HG03520 (cell line): Measurements from ENCODE around the gene RFC2.

Source experiments
- ATAC-seq: cut with Tn5 transposase; IDR thresholded peaks from one replicate; pipeline ENCODE4 v1.9.1; 2021; ENCODE audit warnings: mild to moderate bottlenecking, moderate library complexity; ENCODE audit not compliant: unreplicated experiment

Gene RFC2

DNA sequence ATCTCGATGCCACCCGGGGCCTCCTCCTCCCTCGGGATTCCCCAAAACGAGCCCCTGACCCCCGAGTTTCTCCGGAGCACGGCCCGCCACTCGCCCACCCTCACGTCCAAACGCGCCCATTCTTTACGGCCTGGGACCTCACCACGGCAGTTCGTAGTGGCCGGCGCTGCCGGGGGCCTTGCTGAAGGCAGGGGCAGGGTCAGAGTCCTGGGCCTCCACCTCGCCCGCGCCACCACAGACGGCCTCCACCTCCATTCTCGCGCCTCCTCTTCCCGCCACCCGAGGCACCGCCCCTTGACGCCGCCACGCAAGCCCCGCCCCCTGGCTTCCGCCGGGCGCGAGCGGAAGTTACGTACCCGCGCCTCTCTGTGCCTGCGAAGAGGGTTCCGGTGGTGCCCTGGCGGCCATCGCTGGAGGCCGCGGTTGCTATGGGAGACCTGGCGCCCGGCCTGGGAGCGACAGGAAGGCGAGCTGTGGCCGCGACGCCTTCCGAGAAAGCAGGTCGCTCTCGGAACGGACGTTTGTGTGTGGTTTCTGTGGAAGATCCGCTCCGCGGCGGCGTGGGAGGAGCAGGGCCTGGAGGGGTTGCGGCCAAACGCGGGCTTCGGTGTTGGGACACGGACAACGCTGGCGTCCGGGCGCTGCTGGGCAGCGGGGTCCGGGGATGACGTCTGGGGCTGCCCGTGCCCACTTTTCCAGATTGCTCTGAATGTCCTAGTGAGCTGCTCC lies at the start of gene RFC2:
Gene RFC2, minus strand, starts transcription at position 271 of the 729 bp plus-strand sequence. Its CDS starts 16 bp downstream, at position 255.
- peak; percentile 88 for ATAC-seq

GRCh38 chr7:74302745-74303221 lies 48.6 kb upstream of the RFC2 start:
- ATAC-seq = no peak

DNA sequence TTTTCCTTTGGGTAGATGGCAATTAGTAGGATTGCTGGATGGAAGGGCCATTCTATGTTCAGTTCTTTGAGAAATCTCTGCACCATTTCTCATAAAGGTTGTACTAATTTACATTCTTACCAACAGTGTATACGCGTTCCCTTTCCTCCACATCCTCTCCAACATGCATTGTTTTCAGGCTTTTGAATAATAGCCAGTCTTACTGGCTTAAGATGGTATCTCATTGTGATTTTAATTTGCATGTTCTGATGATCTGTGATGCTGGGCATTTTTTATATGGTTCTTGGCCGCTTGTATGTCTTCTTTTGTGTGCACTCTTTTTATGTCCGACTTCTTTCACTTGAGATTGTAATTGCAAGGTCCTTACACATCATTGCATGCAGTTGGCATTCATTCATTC lies 46.7 kb upstream of the RFC2 start:
- ATAC-seq = no peak

GRCh38 chr7:74299401-74299800 lies 45.2 kb upstream of the RFC2 start:
- no peak for ATAC-seq

GRCh38 chr7:74297516-74298233 lies 43.5 kb upstream of the RFC2 start:
- ATAC-seq = no peak

DNA sequence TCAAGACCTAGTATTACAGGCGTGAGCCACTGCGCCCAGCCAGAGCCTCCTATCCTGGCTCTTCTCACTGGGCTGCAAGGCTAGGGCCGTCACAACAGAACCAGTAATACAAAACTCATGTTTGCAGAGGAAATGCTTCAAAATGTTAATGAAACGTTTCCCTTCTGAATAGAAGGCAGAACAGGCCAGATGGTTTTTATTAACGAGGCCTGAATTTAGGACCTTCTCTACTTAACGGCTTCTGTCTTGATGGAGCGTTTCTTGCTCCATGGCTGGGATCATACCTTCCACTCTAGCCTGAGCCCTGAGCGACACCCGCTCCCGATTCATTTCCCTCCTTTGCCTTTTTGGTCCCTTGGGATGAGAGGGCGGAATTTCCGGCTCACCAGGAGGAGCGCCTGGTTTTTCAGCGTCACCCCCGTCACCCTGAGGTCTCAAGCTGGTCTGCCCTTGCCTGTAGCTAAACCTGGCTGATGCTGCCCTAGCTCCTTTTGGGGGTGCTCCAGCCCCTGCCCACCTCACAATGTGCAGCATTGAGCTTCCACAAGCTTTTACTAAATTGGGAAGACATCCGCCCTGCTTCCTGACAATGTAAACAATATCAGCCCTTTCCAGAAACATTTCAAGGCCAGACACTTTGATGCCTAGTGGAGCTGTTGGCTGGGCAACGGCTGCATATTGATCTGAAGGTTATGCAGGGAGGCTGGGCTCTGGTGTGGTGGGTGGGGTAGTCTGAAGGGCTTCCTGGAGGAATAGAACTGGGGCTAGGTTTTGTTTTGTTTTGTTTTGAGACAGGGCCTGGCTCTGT lies 40.2 kb upstream of the RFC2 start:
- no peak for ATAC-seq

- ATAC-seq = no peak
Observed at GRCh38 chr7:74293577-74293908, 39.3 kb upstream of the RFC2 start.

DNA sequence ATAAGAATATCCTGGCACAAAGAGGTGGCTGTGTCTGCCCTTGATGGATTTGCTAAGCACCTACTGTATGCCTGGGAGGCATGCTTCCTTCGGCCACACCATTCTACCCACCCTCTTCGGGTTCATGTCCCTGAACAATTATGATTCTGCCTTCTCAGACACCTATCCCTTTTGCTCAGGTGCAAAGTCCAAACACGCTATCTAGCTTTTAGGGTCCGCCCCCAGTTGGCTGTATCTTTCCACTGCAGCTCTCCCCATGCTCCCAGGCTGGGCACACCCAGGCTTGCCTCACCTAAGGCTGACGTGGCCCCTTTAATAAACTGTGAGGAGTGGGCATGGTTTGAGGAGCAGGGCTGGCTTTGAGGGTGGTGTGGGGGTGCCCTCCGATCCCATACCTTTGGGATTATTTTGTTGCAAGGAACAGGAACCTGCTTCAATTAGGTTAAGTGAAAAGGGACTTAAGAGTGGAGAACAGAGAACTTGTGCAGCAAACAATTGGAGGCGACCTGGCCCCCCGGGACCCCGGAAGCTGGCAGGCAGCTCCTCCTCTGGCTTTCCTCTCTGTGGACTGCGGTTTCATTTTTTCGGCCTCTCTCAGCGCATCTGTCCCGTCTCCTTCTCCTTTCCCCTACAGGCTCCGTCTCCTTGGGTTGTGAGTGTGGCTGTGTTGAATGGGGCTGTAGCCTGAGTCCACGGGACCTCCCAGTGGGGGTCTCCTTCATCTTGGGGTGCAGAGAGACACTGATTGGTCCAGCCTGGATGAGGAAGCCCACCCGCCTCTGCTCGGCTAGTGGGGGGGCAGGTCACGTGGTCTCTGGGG lies 38.8 kb upstream of the RFC2 start:
- ATAC-seq = no peak

- ATAC-seq = no peak
Observed at GRCh38 chr7:74291535-74291934, 37.3 kb upstream of the RFC2 start.

- ATAC-seq = no peak
Observed at GRCh38 chr7:74290981-74291441, 36.8 kb upstream of the RFC2 start.

DNA sequence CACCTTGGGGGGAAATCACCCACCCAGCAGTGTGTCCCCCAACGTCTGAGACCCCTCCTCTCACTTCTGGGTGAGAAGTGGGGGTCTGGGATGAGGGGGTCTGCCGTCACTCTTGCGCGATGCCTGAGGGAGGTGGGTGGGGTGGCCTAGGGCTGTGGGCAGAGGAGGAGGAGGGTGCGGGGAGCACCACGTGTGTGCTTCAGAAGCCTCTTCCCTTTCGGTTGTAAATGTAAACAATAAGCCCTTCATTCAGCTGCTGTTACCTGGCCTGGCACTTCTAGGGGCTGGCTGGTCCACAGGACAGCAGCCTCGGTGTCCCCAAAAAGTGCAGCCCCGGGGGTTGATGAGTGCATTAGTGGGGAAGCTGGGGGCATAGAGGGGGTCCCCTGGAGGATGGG lies 36.4 kb upstream of the RFC2 start:
- no peak for ATAC-seq

GRCh38 chr7:74289659-74290552 lies 35.7 kb upstream of the RFC2 start:
- ATAC-seq = no peak

GRCh38 chr7:74289018-74289658 lies 34.9 kb upstream of the RFC2 start, which contains the start of gene CLIP2:
CLIP2 (plus strand) TSS chr7:74289407; CDS start chr7:74317547, 28,140 bp downstream.
- ATAC-seq = no peak

- ATAC-seq = no peak
Observed at GRCh38 chr7:74288034-74288881, 34.1 kb upstream of the RFC2 start.

- ATAC-seq = no peak
Observed at GRCh38 chr7:74287303-74288033, 33.3 kb upstream of the RFC2 start.

DNA sequence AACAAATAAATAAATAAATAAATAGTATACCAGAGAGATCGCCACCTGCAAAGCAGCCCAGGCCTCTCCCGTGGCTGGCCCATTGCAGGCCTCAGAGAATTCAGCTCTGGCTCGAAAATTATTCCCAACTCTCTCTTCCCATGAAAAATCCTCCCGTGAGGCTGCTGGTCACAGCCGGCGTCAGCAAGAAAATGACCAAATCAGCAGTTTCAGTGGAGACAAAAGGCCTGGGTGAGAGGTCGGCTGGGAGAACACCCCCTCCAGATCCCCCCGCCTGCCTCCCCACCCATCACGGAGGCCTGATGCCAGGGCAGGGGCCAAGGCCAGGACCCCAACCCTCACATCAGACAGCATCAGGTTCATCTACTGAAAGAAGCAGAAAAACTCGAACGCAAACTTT lies 31.9 kb upstream of the RFC2 start:
- no peak for ATAC-seq

- ATAC-seq = no peak
Observed at GRCh38 chr7:74284781-74285259, 30.6 kb upstream of the RFC2 start.
